K562 (cell line): ENCODE results near the gene ANO10. TPM values are rescaled to one million over a fixed set of nuclear protein-coding genes. Genes with fewer than 3 reads are reported as not detected.
A peak's percentile ranks its signal among the peaks of the same experiment; 100 is the strongest.

Experiments
- ARID3A ChIP-seq: IDR thresholded peaks from 2 replicates; pipeline ENCODE4 v1.6.1; 2012; ENCODE audit warnings: low read depth, low read length, improper control_type of control experiment, borderline replicate concordance
- CHD4 ChIP-seq: fragments of 200-600 bp; sonication (generic); IDR thresholded peaks from 3 replicates; pipeline ENCODE4 v1.6.1; 2012; ENCODE audit warnings: low read depth, mild to moderate bottlenecking, mixed read lengths, low read length, inconsistent platforms; ENCODE audit not compliant: insufficient read depth, insufficient replicate concordance, poor library complexity, severe bottlenecking
- ETS2 ChIP-seq: IDR thresholded peaks from 2 replicates; pipeline ENCODE4 v1.6.1; 2016; ENCODE audit warnings: borderline replicate concordance, missing genetic modification characterization, mild to moderate bottlenecking, moderate library complexity, missing compliant biosample characterization; ENCODE audit not compliant: poor library complexity, severe bottlenecking
- FOXP1 ChIP-seq: sonication (generic); formaldehyde crosslinking; IDR thresholded peaks from 2 replicates; pipeline ENCODE4 v1.8.0; 2022; ENCODE audit warnings: mild to moderate bottlenecking, missing genetic modification reagents
- HDGF ChIP-seq: fragments of 450-650 bp; IDR thresholded peaks from 2 replicates; pipeline ENCODE4 v1.6.1; 2016
- HNRNPK ChIP-seq: fragments of 200-400 bp; formaldehyde crosslinking; IDR thresholded peaks from one replicate; pipeline ENCODE4 v1.6.1; 2018; ENCODE audit warnings: mild to moderate bottlenecking, low read depth, low read length; ENCODE audit not compliant: poor library complexity, severe bottlenecking
- NRF1 ChIP-seq, 2 experiments: fragments of 450-650 bp; IDR thresholded peaks in 1 of 2; conservative IDR thresholded peaks in 1 of 2; 2 replicates each; pipeline ENCODE4 v1.6.1; 2014; ENCODE audit warnings: mild to moderate bottlenecking in 2 of 2
- SETDB1 ChIP-seq: IDR thresholded peaks from one replicate; pipeline ENCODE4 v1.6.1; 2012; ENCODE audit warnings: low read length, control low read depth, inconsistent platforms
- TCFL5 ChIP-seq: fragments of 250-450 bp; sonication (Bioruptor Pico); conservative IDR thresholded peaks from 2 replicates; pipeline ENCODE4 v1.6.1; 2021; ENCODE audit warnings: mild to moderate bottlenecking, moderate library complexity, matching md5 sums
- TFAM ChIP-seq: fragments of 250-450 bp; sonication (Bioruptor Pico); conservative IDR thresholded peaks from 2 replicates; pipeline ENCODE4 v1.5.0; 2021; ENCODE audit warnings: mild to moderate bottlenecking, moderate library complexity
- TRIM25 ChIP-seq: fragments of 450-650 bp; IDR thresholded peaks from 2 replicates; pipeline ENCODE4 v1.7.0; 2016; ENCODE audit warnings: borderline replicate concordance
- ZNF41 ChIP-seq: fragments of 250-450 bp; sonication (Bioruptor Pico); conservative IDR thresholded peaks from 2 replicates; pipeline ENCODE4 v1.4.0; 2020; ENCODE audit warnings: mild to moderate bottlenecking
- ZNF699 ChIP-seq: fragments of 250-450 bp; sonication (Bioruptor Pico); IDR thresholded peaks from 2 replicates; pipeline ENCODE4 v1.8.0; 2021; ENCODE audit warnings: mild to moderate bottlenecking, moderate library complexity; ENCODE audit not compliant: insufficient replicate concordance
- polyA plus RNA-seq, 8 experiments: library from polyadenylated mRNA; depleted of rRNA in 4 of 8; stranded (reverse) in 5 of 8; unstranded in 3 of 8; fragments of >200 nt; fragmentation: Nextera tagmentation in 2 of 8; fragmentation: Illumina TruSeq in 1 of 8; extraction: Ambion mirVana in 2 of 8; extraction: Trizol in 1 of 8; gene quantifications; 2 replicates each; pipeline versions ENCODE4 v1.2.1 to v1.2.3, GENCODE V29; 2011 to 2014; ENCODE audit warnings: inconsistent platforms in 1 of 8, missing spikeins in 1 of 8
- total RNA-seq, 7 experiments: library from RNA; depleted of rRNA in 6 of 7; stranded (reverse); fragments of >200 nt in 6 of 7; fragmentation: Illumina TruSeq in 2 of 7; extraction: Trizol in 2 of 7; gene quantifications; 2 replicates each; pipeline versions ENCODE4 v1.2.1 to v1.2.3, GENCODE V29; 2011 to 2021; ENCODE audit warnings: low replicate concordance in 1 of 7
- TF ChIP-seq, protein P1 (sequence below): fragments of 150-350 bp; conservative IDR thresholded peaks from 2 replicates; pipeline ENCODE4 v1.6.1; 2014; ENCODE audit warnings: low read length
- TF ChIP-seq, protein P2 (sequence below), 3 experiments: fragments of 200-800 bp in 1 of 3; fragments of 250-450 bp in 1 of 3; fragments of 450-650 bp in 1 of 3; sonication (Bioruptor Pico) in 1 of 3; sonication (Bioruptor generic) in 1 of 3; formaldehyde crosslinking in 1 of 3; IDR thresholded peaks; 2 replicates each; pipeline versions ENCODE4 v1.6.1 to v1.8.0; 2016 to 2022; ENCODE audit warnings: mild to moderate bottlenecking in 2 of 3, missing genetic modification characterization in 2 of 3, missing compliant biosample characterization in 1 of 3, moderate library complexity in 1 of 3

Gene ANO10
- total and polyA plus RNA-seq, 9 of the 15 experiments (the other 6 are each of a cell fraction or from before 2014, with no cell fraction given): 6.4 to 46.0 (median 32.3) TPM

- no peak for TF ChIP-seq HNRNPK
- TF ChIP-seq TFAM (CRISPR knock-in tag): no peak
- no peak for TF ChIP-seq SETDB1
- no peak for TF ChIP-seq ETS2 (tag)
- TF ChIP-seq TCFL5 (CRISPR knock-in tag): no peak
- TF ChIP-seq, protein P1, sequence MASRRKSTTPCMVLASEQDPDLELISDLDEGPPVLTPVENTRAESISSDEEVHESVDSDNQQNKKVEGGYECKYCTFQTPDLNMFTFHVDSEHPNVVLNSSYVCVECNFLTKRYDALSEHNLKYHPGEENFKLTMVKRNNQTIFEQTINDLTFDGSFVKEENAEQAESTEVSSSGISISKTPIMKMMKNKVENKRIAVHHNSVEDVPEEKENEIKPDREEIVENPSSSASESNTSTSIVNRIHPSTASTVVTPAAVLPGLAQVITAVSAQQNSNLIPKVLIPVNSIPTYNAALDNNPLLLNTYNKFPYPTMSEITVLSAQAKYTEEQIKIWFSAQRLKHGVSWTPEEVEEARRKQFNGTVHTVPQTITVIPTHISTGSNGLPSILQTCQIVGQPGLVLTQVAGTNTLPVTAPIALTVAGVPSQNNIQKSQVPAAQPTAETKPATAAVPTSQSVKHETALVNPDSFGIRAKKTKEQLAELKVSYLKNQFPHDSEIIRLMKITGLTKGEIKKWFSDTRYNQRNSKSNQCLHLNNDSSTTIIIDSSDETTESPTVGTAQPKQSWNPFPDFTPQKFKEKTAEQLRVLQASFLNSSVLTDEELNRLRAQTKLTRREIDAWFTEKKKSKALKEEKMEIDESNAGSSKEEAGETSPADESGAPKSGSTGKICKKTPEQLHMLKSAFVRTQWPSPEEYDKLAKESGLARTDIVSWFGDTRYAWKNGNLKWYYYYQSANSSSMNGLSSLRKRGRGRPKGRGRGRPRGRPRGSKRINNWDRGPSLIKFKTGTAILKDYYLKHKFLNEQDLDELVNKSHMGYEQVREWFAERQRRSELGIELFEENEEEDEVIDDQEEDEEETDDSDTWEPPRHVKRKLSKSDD: 0 out of 2 replicates have a peak, but pooled peaks have one; percentile 55
- TF ChIP-seq CHD4: no peak
- 0 out of 4 replicates have a peak, but pooled peaks of 1 of the 2 experiments have one; percentile 35 for TF ChIP-seq NRF1 (conservative IDR thresholded peaks at IDR 0.05 in 1 of 2, IDR thresholded peaks at IDR 0.05 in 1 of 2)
- no peak for TF ChIP-seq ZNF41
- peak; percentile 54; the same call in 1 of the 2 replicates for TF ChIP-seq FOXP1 (CRISPR knock-in tag)
- TF ChIP-seq ZNF699 (CRISPR knock-in tag): no peak
- peak; percentile 70; the same call in 1 of the 2 replicates for TF ChIP-seq HDGF
- no peak for TF ChIP-seq TRIM25
- peak; percentile 93; the same call in 1 of the 2 replicates for TF ChIP-seq ARID3A
- TF ChIP-seq, protein P2, sequence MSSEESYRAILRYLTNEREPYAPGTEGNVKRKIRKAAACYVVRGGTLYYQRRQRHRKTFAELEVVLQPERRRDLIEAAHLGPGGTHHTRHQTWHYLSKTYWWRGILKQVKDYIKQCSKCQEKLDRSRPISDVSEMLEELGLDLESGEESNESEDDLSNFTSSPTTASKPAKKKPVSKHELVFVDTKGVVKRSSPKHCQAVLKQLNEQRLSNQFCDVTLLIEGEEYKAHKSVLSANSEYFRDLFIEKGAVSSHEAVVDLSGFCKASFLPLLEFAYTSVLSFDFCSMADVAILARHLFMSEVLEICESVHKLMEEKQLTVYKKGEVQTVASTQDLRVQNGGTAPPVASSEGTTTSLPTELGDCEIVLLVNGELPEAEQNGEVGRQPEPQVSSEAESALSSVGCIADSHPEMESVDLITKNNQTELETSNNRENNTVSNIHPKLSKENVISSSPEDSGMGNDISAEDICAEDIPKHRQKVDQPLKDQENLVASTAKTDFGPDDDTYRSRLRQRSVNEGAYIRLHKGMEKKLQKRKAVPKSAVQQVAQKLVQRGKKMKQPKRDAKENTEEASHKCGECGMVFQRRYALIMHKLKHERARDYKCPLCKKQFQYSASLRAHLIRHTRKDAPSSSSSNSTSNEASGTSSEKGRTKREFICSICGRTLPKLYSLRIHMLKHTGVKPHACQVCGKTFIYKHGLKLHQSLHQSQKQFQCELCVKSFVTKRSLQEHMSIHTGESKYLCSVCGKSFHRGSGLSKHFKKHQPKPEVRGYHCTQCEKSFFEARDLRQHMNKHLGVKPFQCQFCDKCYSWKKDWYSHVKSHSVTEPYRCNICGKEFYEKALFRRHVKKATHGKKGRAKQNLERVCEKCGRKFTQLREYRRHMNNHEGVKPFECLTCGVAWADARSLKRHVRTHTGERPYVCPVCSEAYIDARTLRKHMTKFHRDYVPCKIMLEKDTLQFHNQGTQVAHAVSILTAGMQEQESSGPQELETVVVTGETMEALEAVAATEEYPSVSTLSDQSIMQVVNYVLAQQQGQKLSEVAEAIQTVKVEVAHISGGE (CRISPR knock-in tag; IDR thresholded peaks at IDR 0.05): peak in 1 of 3 experiments; percentile 42; a peak in 2 of 6 replicates
These were observed 17.0 kb upstream of the ANO10 start (continued) for GRCh38 chr3:43638594-43639447.
